NCI-H226 (cell line): ENCODE results near the gene CDK8.
A peak's percentile ranks its signal among the peaks of the same experiment; 100 is the strongest.
"Not testable (repeated sequence)": the region's sequence is repeated elsewhere in the genome, so short reads cannot be mapped to it uniquely, and the experiment has no call there.

Experiments used
- DNase-seq: peaks from one replicate; pipeline ENCODE4 v3.0.0-alpha.2; 2015

CDK8 gene

DNA sequence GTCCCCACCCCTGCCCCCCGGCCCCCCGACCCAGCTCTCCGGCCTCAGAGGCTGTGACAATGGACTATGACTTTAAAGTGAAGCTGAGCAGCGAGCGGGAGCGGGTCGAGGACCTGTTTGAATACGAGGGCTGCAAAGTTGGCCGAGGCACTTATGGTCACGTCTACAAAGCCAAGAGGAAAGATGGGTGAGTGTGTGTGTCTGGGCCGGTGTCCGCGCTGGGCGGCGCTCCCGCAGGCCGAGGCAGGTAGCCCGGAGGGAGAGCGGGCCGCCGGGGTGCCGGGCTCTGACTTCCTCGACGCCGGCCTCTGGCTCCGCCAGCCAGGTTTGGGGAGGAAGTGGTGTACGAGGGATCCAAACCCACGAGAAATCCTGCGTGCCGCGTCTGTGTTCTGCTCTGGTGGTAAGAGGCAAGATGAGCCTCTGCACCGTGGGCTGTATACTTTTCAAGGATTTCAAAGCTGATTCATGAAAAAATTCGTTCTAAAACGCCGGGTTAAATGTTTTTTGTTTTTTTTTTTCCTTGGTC lies 718 bp downstream of the CDK8 start:
- peak; percentile 14 for DNase-seq

DNA sequence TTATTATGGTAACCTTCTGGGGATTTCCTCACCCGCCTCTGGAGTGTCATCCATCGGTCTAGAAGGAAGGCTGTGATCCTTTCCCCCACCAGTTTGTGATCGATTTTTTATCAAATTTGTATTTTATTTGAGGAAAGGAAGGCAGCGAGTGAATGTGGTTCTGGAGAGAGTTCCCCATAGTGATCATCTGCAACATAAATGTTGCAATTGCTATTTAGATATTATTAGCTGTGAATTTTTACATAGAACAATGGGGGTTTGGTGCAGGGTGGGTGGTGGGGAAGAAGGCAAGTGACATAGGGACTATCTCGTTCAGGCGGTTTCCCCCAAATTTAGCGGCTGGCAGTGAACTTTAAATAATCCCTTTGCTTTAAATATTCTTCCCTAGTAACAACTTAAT lies 1.2 kb downstream of the CDK8 start:
- no peak for DNase-seq

DNA sequence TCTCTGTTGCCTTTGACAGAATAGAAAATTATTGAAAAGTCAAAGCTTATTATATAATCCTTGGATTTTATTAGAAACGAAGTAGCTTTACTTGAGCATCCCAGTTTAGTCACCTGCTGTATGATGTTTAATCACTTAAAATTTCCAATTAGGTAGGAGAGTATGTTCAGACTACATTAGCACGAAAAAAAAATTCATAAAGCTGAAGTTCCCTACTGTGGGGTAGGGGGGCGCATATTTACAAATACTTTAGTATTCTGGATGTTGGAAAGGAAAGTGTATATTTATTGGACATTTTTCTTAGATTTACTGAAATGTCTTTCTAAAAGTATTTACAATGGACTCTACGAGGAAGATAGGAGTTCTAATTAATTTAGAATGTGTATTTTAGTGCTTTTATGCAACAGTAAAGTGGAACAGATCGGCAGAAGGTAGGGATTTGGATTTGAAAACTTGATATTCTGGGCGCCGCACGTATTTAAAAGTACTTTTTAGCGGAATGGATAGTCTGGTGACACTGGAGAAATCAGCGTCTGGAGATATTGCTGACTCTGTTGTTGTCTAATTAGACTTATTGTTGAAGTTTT lies 1.9 kb downstream of the CDK8 start:
- no peak for DNase-seq

DNA sequence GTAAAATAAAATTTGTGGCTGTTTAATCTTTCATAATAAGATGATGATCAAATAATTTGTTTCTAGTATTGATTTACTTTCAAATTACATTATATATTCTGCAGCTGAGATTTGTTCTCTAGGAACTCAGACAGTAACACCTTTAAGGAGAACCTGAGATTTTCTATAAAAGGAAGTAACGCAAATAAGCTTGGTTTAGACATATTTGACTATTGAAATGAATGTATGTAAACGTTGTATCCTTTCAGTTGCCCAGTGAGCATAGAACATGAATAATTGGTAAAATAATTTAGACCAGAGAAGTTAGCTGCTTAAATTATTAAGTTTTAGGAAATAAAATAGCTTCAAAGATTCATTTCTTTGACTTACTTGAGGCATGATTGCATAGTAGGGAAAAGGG lies 3.1 kb downstream of the CDK8 start:
- no peak for DNase-seq

DNA sequence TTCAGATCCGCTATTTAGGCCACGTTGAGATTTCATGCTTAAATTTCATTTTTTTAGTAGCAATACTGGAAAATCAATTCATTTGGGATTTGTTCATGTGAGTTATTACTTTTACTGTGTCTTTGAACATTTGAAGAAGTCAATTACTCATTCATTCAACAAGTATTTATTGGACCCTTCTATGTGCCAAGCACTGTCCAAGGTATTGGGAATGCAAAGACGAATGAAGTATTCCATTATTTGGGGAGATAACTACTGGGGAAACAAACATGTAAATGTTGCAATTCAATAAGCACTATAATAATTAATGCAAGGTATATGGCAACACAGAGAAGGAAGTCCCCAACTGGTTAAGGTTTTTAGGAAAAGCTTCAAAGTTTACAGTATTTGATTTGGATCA lies 5.7 kb downstream of the CDK8 start:
- no peak for DNase-seq

DNA sequence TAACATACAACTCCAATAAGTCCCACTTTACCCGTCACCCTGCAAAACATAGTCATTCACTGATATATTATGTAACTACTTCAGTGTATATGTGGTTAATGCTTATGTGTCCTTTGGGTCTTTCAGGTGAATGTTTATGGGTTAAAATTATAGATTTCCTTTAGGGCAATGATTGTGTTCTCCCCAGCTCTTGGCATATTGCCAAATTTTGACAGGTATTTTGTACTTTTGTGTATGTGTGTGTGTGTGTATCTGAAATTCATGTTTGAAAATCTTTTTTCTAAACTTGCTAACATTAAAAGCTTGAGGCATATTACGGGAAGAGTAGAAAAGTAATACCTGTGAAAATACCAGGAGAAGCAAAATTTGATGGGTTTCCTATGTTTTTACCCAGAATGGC lies 8.2 kb downstream of the CDK8 start:
- no peak for DNase-seq

DNA sequence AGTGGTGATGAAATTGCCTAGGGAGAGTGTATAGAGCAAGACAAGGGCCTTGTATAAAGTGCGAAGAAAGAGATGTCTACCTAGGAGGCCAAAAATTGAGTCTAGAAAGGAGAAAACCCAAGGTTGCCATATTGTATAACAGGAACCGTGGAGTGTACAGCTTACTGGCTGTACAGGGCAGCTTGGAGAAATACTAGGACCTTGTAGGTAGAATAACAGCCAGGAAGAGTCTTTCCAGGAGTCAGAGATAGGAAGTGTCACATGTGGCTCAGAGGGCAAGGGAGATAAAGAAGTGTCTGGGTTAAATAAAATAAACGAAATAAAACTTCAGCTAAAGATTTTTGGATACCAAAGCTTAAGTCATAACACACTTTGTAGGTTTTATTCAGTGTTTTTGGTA lies 12.4 kb downstream of the CDK8 start:
- no peak for DNase-seq

DNA sequence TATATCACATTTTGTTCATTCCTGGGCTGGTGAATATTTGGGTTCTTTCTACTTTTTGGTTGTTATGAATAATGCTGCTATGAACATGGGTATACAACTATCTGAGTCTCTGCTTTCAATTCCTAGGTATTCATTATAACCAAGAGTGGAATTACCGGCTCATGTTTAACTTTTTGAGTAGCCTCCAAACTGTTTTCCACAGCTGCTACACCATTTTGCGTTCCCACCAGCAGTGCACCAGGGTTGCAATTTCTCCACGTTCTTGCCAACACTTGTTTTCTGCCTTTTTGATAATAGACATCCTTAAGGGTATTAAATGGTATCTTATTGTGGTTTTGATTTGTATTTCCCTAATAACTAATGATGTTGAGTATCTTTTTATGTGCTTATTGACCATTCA lies 16.8 kb downstream of the CDK8 start:
- no peak for DNase-seq

DNA sequence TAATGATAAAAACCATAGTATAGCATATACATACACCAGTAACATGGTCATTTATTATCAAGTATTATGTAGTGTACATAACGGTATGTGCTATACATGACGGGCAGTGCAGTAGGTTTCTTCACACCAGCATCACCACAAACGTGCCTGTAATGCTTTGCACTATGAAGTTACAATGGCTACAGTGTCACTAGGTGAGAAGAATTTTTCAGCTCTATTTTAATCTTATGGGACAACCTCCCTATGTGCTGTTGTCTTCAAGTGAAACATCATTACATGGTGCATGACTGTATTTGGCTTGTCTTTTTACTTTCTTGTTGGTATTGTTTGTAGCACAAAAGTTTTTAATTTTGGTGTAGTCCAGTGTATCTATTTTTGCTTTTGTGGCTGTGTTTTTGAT lies 18.7 kb downstream of the CDK8 start:
- DNase-seq: no peak

DNA sequence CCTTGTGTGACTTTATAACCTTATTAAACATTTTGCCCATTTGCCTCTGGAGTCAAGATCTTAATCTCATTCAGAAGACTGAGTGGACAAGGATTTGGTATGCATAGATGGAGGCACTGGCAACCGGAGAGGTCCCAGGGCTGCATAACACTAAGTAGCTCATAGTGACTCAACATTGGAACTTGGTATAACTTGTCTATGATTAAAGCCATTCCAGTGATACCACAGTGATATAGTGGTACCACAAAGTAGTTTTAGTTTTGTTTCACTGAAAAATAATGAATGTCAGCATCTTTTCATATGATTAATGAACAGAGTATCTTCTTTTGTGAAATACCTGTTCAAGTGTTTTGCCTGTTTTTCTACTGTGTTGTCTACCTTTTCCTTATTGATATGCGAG lies 26.4 kb downstream of the CDK8 start:
- peak; percentile 17 for DNase-seq

DNA sequence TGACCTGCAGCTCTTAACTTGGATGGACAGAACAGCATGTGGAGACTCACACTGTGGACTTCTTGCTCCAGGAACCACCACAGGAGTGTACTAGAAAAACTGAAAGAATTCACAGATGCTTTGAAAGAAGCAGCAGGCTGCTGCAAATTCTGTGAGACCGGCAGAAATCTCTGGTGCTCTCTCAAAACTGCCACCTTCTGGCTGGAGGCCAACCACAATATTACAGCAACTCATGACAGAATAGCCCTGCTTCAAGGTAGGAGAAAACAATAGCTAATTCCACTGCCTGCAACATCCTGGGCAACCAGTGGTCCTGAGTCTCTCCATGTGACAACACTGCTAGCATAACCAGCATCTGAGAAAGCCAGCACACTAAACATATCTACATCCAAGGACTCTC lies 26.9 kb downstream of the CDK8 start:
- no peak for DNase-seq

DNA sequence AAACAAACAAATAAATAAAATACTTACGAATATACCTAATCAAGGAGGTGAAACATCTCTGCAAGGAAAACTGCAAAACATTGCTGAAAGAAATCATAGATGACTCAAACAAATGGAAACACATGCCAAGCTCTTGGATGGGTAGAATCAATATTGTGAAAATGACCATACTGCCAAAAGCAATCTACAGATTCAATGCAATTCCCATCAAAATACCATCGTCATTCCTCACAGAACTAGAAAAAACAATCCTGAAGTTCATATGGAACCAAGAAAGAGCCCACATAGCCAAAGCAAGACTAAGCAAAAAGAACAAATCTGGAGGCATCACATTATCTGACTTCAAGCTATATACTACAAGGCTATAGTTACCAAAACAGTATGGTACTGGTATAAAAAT lies 32.0 kb downstream of the CDK8 start:
- DNase-seq: not testable (repeated sequence)

DNA sequence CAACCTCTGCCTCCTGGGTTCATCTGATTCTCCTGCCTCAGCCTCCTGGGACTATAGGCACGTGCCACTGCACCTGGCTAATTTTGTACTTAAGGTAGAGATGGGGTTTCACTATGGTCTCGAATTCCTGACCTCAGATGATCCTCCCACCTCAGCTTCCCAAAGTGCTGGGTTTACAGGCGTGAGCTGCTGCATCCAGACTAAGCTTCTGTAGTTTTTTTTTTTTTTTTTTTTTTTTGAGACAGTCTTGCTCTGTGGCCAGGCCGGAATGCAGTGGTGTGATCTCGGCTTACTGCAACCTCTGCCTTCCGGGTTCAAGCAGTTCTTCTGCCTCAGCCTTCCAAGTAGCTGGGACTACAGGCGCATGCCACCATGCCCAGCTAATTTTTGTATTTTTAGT lies 34.9 kb downstream of the CDK8 start:
- DNase-seq: not testable (repeated sequence)

DNA sequence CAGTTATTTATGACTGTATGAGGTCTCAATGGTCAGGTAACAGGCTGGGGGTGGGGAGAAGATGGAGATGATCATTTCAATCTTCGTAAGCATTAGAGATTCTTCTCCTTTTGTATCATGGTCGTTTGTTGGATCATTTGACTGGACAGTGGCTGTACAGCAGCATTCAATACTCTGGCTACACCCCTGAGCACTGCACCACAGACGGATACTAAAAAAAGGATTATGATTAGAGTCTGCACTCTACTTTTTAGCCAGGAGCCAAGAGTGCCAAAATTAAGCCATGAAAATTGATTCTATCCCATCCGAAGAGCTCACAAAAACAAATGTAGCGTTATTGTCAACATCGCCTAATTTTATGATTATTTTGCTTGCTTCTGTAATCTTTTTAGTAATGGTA lies 41.9 kb downstream of the CDK8 start:
- DNase-seq: no peak

DNA sequence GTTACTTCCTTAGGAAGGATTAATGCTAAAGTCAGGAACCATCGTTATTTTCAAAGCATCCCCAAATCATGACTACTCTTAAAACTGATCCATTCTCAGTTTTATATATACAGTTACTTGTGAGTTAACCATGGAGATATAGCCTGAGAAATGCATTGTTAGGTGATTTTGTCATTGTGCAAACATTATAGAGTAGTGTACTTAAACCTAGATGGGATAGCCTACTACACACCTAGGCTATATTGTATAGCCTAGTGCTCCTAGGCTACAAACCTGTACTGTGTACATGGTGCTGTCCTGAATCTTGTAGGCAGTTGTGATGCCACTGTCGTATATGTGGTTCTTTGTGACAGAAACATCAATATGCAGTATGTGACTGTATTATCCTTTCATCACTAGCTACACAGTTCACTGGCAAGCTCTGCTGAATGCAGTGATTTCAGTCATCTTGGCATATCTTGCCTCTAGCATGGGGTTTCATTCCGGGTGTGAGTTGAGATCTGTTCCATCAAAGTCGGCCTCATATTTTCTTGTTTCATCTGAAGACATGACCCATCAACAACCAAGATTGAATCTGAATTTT lies 45.3 kb downstream of the CDK8 start:
- DNase-seq: no peak

DNA sequence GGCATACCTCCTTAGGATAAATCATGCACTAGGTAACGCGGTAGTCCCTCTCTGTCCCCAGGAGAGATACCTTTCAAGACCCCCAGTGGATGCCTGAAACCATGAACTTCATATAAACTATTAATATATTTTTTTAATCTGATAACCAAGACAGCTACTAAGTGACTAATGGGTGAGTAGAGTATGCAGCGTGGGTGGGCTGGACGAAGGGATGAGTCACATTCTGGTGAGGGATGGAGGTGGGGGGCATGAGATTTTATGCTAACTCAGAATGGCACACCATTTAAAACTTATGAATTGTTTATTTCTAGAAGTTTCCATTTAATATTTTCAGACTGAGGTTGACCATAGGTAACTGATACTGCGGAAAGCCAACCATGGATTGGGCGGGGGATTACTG lies 46.2 kb downstream of the CDK8 start:
- peak; percentile 45 for DNase-seq

DNA sequence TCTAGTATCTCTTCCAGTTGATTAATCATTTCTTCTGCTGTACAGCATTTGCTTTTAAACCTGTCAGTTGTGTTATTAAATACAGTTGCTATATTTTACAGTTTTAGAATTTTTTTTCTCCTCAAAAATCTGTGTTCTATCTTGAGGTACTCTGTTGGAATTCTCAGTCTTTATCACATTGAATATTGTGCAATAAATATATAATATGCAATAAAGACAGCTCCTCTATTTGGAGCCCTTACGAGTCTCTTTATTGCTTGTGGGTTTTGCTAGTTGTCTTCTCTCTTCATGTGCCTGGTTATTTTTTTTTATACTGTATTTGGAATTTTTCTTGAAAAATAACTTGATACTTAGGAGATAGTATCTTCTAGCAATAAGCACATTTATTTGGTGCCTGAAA lies 51.7 kb downstream of the CDK8 start:
- DNase-seq: no peak

DNA sequence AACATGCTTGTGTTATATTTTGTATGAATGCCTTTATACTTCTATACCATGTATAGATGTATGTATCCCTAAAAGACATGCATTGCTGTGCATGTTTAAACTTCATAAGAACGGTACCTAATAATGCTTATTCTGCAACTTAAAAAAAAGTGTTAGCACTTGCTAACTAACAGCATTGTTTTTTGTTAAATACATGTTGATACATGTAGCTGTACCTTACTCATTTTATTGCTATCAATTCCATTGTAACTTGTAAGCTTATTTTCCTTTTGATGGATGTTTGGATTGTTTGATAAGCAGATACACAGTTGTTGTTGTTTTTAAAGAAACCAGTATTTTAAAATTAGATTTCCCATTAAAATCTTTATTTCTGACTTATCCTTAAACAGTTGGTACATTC lies 53.8 kb downstream of the CDK8 start:
- DNase-seq: no peak

DNA sequence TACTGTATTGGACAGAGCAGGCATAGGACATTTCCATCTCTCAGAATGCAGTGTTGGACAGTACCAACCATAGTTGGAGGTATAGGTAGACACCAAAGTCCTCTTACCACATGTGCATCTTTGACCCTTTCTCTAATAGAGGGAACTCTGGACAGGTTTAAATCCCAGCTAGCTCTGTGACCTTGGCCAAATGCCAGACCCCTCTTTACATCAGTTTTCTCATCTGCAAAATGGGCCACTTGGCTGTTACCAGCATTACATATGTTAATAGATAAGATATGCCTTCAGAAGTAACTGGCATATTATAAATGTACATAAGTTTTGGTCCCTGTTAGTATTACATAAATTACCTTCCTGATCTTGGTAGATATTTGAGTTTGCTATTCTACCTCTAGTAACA lies 54.3 kb downstream of the CDK8 start:
- no peak for DNase-seq

DNA sequence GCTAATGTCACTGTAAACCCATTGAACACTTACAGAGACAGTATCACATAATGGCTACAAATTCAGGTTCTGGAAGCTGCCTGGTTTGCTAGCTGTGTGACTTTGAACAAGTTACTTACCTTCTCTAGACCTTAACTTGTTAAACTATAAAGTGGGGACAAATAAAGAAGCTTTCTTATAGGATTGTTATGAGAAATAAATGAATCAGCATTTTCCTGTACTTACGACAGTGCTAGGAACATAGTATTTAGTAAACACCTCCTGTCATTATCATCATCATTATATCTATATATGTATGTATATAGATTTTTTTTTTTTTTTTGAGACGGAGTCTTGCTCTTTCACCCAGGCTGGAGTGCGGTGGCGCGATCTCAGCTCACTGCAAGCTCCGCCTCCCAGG lies 54.9 kb downstream of the CDK8 start:
- no peak for DNase-seq

DNA sequence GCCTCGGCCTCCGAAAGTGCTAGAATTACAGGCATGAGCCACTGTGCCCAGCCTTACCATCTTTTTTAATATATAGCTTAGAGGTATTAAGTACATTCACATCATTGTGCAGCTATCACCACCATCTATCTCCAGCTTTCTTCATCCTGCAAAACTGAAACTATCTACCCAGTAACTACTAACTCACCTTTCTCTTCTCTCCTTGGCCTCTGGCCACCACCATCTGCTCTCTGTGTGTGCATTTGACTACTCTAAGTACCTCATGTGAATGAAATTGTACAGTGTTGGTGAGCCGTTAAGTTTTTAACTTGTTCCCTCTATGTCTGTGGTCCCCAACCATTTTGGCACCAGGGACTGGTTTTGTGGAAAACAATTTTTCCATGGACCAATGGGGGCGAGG lies 56.1 kb downstream of the CDK8 start:
- DNase-seq: no peak

DNA sequence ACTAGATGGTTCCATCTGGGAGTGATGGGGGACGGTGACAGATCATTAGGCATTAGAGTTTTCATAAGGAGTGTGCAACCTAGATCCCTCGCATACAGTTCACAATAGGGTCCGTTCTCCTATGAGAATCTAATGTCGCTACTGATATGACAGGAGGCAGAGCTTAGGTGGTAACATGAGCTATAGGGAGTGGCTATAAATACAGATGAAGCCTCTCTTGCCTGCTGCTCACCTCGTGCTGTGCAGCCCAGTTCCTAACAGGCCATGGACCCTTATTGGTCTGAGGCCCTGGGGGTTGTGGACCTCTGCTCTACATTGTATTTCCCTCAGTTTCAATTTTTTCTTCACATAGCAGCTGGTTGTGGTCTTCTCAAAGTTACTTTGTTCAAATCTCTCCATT lies 56.5 kb downstream of the CDK8 start:
- DNase-seq: no peak

DNA sequence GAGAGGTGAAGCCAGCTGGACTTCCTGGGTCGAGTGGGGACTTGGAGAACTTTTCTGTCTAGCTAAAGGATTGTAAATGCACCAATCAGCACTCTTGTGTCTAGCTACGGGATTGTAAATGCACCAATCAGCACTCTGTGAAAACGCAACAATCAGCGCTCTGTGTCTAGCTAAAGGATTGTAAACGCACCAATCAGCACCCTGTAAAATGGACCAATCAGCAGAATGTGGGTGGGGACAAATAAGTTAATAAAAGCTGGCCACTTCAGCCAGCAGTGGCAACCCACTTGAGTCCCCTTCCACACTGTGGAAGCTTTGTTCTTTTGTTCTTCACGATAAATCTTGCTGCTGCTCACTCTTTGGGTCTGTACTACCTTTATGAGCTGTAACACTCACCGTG lies 58.1 kb downstream of the CDK8 start:
- DNase-seq: not testable (repeated sequence)

DNA sequence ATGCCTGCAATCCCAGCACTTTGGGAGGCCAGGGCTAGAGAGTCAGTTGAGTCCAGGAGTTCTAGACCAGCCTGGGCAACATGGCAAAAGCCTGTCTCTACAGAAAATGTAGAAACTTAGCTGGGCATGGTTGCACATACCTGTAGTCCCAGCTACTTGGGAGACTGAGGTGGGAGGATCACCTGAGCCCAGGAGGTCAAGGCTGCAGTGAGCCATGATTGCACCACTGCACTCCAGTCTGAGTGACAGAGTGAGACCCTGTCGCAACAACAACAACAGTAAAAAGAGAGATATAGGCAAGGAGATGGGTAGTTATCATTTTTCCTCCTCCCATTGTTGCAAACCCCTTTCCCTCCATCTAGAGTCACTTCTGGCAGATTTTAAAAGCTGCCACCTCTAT lies 62.2 kb downstream of the CDK8 start:
- not testable (repeated sequence) for DNase-seq

DNA sequence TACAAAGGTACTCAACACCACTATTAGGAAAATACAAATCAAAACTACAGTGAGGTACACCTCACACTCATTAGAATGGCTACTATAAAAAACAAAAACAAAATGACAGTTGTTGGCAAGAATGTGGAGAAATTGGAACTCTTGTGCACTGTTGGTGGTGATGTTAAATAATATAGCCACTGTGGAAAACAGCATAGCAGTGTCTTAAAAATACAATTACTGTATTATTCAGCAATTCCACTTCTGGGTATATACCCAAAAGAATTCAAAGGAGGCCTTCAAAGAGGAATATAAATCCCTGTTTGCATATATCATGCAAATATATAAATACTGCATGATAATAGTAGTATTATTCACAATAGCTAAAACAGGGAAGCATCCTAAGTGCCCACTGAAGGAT lies 66.8 kb downstream of the CDK8 start:
- DNase-seq: no peak
